Right lobe of liver (tissue), 4 donors: ENCODE results near the gene KISS1R.

Experiments used
- CTCF ChIP-seq, 4 donors: fragments of 200-600 bp in 3 of 4; fragments of 450-650 bp in 1 of 4; IDR thresholded peaks; one replicate each; pipeline versions ENCODE4 v1.5.1 to v1.8.0; 2016 to 2022; ENCODE audit warnings: antibody characterized with exemption in 4 of 4, mild to moderate bottlenecking in 2 of 4
- POLR2A ChIP-seq: fragments of 450-650 bp; IDR thresholded peaks from one replicate; pipeline ENCODE4 v1.6.1; 2017; ENCODE audit warnings: antibody characterized with exemption, mild to moderate bottlenecking
- donor health status: DM: no; HTN: no; CAD: no.
- donor health status: DM: no; HTN: no; CAD: no.
- donor health status: DM: no; HTN: yes; CAD: no.

- TF ChIP-seq CTCF (IDR thresholded peaks at IDR 0.05) (no peak), POLR2A (no peak)
Observed at GRCh38 chr19:963486-963951, 46.4 kb downstream of the KISS1R start.
